Measurements from ENCODE around the gene ZDHHC6. TPM values are rescaled to one million over a fixed set of nuclear protein-coding genes. Genes with fewer than 3 reads are reported as not detected.
"Not testable (repeated sequence)": the region's sequence is repeated elsewhere in the genome, so short reads cannot be mapped to it uniquely, and the experiment has no call there.

Gene ZDHHC6
- total RNA-seq, 1 donor from 2014 or later, result 22.7 TPM

DNA sequence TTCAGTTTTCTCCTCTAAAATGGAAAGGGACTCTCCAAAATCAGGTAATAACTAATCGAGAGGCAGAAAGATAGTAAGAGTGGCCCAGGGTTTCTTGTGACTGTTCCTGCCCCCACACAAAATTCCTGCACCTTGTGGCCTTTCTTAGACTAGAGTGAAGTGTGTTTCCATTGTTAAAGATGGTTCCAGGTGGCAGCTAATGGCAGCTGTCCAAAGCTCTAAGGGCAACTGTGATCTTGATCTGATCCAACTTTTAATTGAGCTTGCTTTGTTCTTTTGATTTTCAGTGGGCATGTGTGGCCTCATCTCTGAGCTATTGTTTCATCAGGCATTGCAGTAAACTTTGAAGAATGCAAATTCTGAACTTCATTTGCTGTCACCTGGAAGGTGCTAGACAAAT is 53.4 kb downstream of the ZDHHC6 start:
- DNase-seq (ENCODE audit: low read depth in 2 of 2), result no peak

DNA sequence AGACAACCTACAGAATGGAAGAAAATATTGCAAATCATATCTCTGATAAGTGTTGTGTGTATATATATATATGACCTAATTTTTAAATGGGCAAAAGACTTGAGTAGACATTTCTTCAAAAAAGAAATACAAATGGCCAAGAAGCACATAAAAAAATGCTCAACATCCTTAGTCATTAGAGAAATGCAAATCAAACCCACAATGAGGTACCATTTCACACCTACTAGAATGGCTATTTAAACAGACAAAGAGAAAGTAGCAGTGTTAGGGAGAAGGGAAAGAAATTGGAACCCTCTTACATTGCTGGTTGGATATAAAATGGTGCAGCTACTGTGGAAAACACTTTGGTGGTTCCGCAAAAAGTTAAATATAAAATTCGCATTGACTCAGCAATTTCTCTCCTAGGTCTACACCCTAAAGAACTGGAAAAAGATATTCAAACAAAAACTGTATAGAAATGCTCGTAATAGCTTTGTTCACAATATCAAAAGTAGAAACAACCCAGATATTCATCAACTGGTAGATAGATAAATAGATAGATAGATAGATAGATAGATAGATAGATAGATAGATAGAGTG is 56.5 kb downstream of the ZDHHC6 start:
- no peak for DNase-seq (ENCODE audit: low read depth in 2 of 2)

DNA sequence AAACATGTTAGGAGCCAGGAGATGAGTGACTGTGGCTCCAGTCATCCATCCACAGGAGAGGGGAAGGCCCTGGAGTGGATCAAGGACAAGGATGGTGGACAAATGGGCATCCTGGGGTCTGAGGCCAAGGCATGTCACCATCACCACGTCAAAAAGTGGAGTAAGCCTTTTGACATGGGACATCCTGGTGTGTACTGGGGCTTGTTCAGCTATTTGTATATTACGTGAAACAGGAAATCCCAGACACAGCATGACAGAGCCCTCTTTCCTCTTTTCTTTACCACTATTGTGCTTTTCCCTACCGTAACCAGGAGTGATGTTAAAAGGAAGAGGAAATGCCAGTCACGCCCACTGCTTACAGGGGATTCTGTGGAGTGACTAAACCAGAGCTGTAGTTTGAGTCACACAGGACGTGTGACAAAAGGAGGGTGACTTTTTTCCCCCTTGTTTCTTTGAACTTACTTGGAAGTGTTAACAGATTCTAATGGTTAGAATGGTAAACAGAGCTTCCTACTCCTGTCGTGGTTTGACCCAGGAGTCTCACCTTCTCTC is 57.4 kb downstream of the ZDHHC6 start:
- DNase-seq (ENCODE audit: low read depth in 2 of 2), result peak; percentile 97 to 99

DNA sequence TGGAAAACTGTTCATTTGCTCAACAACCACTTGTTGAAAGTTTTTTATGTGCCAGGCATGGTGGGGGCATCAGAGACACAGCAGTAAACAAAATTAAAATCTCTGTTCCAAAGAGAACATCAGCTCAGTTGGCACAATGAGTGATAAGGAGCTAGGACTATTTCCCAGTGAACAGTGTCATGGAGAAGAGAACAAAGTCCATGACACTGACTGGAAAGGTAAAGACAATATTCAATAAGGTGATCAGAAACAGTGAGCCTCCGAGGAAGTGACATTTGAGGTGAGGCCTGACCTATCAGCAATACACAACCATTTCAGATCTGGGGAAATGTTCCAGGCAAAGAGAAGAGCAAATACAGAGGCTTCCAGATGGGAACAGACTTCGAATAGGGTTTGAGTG is 58.2 kb downstream of the ZDHHC6 start:
- no peak for DNase-seq (ENCODE audit: low read depth in 2 of 2)

DNA sequence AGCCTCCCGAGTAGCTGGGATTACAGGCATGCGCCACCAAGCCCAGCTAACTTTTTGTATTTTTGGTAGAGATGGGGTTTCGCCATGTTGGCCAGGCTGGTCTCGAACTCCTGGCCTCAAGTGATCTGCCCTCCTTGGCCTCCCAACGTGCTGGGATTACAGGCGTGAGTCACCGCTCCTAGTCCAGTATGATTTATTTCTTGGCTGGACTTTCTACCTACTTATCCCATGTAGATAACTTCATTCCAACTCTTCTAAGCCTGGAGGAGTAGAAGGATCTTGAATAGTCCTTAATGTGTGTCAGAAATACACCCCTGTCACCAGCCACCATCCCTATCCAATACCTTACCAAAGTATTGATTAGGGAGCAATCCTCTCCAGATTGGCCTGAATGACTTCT is 58.7 kb downstream of the ZDHHC6 start:
- DNase-seq (ENCODE audit: low read depth in 2 of 2), result not testable (repeated sequence)

DNA sequence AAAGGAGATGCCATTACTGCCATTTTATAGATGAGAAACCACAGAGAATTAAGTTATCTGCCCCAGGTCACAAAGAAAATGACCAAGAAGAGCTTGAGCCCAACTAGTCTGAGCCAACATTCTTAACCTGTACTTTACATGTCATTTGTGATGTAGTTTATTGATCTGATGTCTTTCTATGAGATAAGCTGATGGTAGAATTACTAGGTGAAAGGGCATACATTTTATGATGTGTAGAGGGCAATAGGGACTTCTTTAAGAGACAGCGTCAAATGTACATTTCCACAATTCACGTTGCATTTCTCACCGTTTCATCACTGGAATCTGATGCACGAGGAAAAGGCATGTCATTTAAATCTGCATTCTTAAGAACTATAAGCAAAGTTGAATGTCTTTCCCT is 61.5 kb downstream of the ZDHHC6 start:
- no peak for DNase-seq (ENCODE audit: low read depth in 2 of 2)

DNA sequence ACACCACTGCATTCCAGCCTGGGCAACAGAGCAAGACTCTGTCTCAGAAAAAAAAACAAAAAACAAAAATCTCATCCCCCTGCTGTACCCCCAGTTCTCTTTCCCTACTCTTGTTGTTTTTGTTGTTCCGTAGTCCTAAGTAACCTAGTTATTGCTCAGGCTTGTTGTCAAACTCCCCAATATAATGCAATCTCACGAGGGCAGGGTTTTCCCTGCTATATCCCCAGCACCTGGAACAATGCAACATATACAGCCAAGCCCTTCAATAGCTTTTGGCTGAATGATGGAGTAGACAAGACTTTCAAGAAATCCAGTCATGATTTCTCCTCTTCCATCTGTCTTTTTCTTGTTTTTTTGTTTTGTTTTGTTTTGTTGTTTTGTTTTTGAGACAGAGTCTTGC is 62.6 kb downstream of the ZDHHC6 start:
- DNase-seq (ENCODE audit: low read depth in 2 of 2), result no peak

DNA sequence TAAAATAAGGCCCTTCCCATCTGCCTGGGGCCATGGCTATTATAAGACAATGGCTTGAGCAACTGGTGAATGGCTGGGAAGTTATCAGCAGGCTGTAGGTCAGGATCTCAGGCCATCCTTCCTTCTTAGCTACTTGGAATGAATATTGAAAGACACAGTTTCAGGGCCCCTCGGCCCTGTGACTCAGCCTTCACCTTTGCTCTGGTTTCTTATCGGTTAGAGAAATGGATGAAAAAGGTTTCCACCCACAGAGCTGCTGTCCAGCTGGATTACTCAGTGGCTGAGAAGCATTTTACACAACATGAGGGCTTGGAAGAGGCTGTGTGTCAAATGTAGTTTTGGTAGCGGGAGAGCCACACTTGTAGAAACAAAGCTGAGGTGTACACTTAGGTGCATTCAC is 63.4 kb downstream of the ZDHHC6 start:
- DNase-seq (ENCODE audit: low read depth in 2 of 2), result peak in 1 of 2 donors; percentile 79

DNA sequence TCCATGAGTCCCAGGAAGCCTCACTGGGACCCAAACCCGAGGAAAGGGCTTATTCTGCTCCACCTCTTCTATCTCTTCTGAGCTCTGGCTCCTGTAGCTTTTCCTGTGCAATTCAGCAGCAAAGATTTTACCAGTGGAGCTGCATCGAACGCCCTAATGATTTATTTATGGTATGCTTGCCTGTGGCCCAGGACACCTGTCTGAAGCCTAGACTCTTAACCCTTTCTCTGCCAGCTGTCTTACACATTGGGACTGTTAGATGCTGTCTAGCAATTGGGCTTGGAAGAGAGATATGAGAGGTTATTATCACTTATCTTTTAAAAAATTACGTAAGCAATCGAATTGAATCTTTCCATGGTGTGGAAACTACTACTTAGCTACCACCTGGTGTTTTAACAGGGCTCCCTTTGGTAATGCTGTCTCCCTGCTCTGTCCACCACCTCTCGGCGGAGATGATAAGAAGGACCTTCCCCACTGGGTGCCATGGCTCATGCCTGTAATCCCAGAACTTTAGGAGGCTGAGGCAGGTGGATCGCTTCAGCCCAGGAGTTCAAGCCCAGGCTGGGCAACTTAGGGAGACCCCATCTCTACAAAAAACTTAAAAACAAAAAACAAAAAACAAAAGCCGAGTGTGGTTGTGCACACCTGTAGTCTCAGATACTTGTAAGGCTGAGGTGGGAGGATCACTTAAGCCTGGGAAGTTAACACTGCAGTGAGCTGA is 64.0 kb downstream of the ZDHHC6 start:
- no peak for DNase-seq (ENCODE audit: low read depth in 2 of 2)

Other genes starting within 250 kb of the ZDHHC6 start
- gene TECTB, start 163.5 kb downstream of the ZDHHC6 start, total RNA-seq, result not detected in 2 replicates
- gene ACSL5, start 72.8 kb downstream of the ZDHHC6 start, total RNA-seq, result 34.4 and 59.9 TPM in 2 replicates
- 13.6 and 16.8 TPM in 2 replicates for gene VTI1A, start 301 bp upstream of the ZDHHC6 start, total RNA-seq